SW480 (cell line): ENCODE results near the gene MED10.

ENCODE experiments used
- DNase-seq: peaks from one replicate; pipeline ENCODE4 v3.0.0-alpha.2; 2016; ENCODE audit warnings: low spot score

Gene MED10

GRCh38 chr5:6377905-6378765 lies at the start of gene MED10:
TSS of gene MED10 (minus strand) at chr5:6378547. CDS start at chr5:6378483, 64 bp downstream.
- peak; percentile 96 for DNase-seq

DNA sequence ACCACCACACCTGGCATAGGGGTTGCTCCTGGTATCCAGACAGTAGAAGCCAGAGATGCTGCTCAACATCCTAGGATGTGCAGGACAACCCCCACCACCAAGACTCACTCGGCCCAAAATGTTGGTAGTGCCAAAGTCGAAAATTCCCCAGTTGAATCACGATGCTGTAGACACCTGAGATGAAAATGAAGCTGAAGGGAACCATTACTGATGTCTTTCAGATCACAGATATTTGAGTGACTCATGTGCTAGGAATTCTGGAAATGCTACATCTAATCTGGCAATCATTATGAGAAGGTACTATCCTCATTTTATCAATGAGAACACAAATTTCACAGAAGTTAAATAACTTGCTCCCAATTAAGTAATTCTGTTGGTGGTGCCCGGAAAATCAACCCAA lies 49.3 kb upstream of the MED10 start:
- DNase-seq, result peak; percentile 56

DNA sequence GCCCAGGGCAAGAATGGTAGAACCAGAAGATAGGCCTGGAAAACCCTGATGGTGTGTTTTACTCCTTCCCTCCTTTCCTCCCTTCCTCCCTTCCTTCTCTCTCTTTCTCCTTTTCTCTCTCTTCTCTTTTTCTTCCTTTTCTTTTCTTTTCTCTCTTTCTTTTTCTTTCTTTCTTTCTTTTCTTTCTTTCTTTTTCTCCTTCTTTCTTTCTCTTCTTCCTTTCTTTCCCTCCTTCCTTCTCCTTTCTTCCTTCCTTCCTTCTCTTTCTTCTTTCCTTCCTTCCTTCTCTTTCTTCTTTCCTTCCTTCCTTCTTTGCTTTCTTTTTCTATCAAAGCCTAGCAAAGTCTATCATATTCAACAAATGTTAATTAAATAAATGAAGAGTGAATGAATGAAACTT lies 46.4 kb upstream of the MED10 start:
- no peak for DNase-seq

- DNase-seq, result no peak
Observed at GRCh38 chr5:6424110-6424659, 45.8 kb upstream of the MED10 start.

DNA sequence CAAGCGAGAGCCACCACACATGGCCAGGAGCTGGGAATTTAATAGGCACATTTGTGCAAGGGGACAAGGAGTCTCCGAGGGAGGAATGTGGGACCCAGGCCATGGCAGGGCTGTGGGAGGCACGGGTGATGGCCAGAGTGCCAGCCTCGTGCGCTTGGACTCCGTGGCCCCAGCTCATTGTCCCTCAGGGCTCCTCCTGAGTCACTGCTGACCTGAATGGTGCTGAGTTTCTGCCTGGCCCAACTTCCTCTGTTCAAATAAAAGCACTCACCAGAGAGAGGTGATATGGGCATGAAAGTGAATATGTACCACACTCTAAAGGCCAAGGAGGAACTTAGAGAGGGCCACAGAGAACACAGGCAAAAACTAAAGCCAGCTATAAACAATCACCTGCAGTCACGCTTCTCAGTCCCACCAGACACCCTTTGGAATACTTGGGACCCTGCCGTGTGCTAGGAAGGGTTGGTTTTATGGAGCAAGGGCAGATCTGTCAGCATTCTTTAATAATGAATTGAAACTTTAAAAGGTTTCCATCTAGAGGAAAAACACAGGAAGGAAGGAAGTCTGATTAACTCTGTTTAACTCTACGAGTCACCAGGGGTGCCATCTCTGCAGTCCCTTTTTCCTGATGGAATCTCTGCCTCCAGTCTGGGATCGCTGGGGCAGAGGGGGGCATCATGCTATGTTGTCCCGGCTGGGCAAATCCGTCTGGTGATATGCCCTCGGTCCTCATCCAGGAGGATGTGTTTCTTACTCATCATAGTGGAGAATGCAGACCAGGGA lies 45.2 kb upstream of the MED10 start:
- DNase-seq, result no peak

GRCh38 chr5:6419340-6419852 lies 41.0 kb upstream of the MED10 start:
- peak; percentile 23 for DNase-seq

GRCh38 chr5:6418679-6419276 lies 40.4 kb upstream of the MED10 start:
- no peak for DNase-seq

- no peak for DNase-seq
Observed at GRCh38 chr5:6417657-6418056, 39.3 kb upstream of the MED10 start.

DNA sequence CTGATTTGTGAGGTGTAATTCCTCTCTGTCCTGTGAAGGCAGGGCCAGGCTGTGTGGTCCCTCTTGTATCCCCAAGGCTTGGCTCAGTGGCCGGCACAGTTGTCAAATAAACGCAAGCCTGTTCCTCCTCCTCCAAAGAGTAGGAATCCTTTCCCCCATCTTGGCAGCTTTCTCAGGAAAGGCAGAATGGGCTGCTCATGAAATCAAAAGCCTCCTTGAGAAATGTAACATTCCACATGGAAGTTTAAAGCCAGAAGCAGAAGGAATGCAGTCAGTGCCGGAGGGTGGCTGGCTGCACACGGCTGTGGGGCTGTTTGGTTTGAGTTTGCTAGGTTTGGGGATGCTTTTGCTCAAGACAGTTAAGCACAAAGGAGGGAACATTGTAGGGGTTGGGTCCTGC lies 34.5 kb upstream of the MED10 start:
- no peak for DNase-seq

GRCh38 chr5:6411141-6411540 lies 32.8 kb upstream of the MED10 start:
- no peak for DNase-seq

DNA sequence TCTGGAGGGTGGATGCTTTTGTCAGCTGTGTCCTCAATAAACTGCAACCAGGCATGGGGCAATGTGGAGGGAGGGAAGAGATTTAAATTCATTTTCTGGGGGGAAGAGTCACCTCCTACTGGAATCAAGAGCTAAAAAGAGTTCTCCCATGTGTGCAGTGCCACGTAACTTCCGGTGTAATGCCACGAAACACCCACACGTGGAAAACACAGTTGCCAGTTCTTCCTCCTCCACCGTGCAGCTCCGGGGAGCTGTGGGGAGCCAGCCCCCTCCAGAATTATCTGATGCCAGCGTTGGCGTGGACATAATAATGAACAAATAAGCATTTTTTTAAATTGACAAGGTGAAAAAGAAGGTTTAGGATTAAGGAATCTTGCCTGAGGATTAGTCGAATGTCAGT lies 32.1 kb upstream of the MED10 start:
- no peak for DNase-seq

GRCh38 chr5:6408627-6409446 lies 30.5 kb upstream of the MED10 start:
- DNase-seq, result peak; percentile 40

DNA sequence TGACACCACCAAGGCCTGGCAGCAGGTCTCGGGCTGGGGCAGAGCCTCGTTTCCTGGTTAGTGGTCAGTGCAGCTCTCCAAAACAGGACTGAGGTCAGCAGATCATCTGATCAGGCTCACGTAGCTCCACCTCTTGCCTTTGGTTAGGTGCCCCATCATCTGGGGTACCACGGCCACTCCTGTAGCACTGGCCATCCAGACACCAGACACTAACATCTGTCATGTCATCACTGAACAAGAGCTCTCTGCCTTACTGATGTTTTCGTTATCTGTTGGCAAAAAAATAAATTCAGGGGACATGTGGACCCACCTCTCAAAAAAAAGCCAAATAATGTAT lies 29.9 kb upstream of the MED10 start:
- DNase-seq, result no peak

GRCh38 chr5:6407558-6408259 lies 29.4 kb upstream of the MED10 start:
- DNase-seq, result no peak

DNA sequence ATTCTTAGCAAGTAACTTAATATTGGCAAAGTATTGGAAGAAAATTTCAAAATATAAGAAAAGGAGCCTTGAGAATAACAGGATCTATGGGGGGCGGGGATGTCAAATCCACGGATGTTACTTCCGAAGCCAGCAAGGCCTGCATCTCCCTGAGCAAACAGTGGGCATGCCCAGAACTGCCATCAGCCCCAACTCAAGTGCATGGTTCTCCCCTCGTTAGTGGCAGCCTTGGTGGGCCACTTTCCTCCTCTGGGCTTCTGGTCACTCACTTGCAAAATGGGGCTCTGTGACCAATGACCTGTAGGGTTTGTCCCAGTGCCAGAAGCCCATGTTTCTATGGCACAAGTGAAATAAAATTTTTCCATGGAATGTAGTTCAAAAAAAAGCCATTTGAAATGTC lies 27.2 kb upstream of the MED10 start:
- no peak for DNase-seq

DNA sequence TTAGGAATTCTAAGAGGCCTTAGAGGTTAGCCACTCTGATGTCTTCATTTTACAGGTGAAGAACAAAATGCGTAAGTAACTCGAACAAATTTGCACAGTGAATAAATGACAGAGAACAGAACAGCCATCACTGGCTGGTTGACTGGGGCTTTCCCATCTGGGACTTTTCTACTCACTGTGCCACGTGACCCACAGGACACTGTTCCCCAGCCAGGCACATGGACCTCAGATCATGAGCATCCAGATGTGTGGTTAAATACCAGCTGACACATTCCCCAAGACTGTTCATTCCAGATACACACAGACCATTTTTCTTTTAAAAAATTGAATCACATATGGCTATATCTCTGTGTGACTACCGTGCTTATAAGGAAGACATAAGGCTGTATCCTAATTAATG lies 25.8 kb upstream of the MED10 start:
- DNase-seq, result no peak

- DNase-seq, result no peak
Observed at GRCh38 chr5:6403416-6403815, 25.1 kb upstream of the MED10 start.

DNA sequence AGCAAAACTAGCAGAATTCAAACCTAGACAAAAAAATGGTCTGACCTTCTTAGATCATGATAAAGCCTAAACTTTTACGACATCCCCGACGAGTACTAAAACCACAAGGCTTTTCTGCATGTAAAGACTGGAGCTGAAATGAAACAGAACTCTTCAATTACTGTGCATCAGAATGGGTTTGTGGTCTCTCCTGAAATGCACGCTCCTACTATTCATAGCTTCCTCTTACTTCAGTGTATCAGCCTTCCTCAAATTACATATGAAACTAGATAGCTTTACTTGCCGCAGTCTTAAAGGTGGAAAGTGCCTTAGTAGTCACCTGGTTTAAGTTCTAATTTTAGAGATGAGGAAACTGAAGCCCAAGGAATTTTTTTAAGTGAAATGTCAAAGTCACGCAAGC lies 24.6 kb upstream of the MED10 start:
- DNase-seq, result no peak

- no peak for DNase-seq
Observed at GRCh38 chr5:6401410-6401809, 23.1 kb upstream of the MED10 start.

- DNase-seq, result no peak
Observed at GRCh38 chr5:6399980-6400910, 21.9 kb upstream of the MED10 start.
